Activated naive CD8-positive, alpha-beta T cell treated with anti-CD3 and anti-CD28 coated beads for 36 hours (primary cell): Measurements from ENCODE around the gene CSNK1A1. TPM values are rescaled to one million over a fixed set of nuclear protein-coding genes. Genes with fewer than 3 reads are reported as not detected.

ENCODE experiments used
- DNase-seq: peaks from one replicate; pipeline ENCODE4 v3.0.0; 2021
- H3K27ac Mint-ChIP-seq: one replicate; pipeline ENCODE4 v1.8.0; 2022; ENCODE audit warnings: mild to moderate bottlenecking, moderate library complexity, mixed read lengths
- H3K27me3 Mint-ChIP-seq: one replicate; pipeline ENCODE4 v1.8.0; 2022; ENCODE audit warnings: mild to moderate bottlenecking, mixed read lengths
- H3K36me3 Mint-ChIP-seq: one replicate; pipeline ENCODE4 v1.8.0; 2021; ENCODE audit warnings: mild to moderate bottlenecking, mixed read lengths
- H3K4me1 Mint-ChIP-seq: one replicate; pipeline ENCODE4 v1.8.0; 2021; ENCODE audit warnings: mixed read lengths
- H3K4me3 Mint-ChIP-seq: one replicate; pipeline ENCODE4 v1.8.0; 2022; ENCODE audit warnings: mild to moderate bottlenecking, moderate library complexity, mixed read lengths
- H3K9me3 Mint-ChIP-seq: one replicate; pipeline ENCODE4 v1.8.0; 2022; ENCODE audit warnings: mixed read lengths
- total RNA-seq, 2 experiments: library from RNA; stranded (reverse); gene quantifications; one replicate each; pipeline ENCODE4 v1.2.3, GENCODE V29; 2021

Gene CSNK1A1
- total RNA-seq, 2 experiments from 2014 or later: 182 to 185 TPM

GRCh38 chr5:149497357-149497756 lies 53.9 kb downstream of the CSNK1A1 start:
- H3K36me3 Mint-ChIP-seq: peaks cover 32% of the 10 kb centered on the region
- DNase-seq: no peak
- H3K27ac Mint-ChIP-seq: peak overlapping the region; percentile 28
- H3K4me3 Mint-ChIP-seq: no peak overlapping the region
- no peaks in the 10 kb centered on the region for H3K9me3 Mint-ChIP-seq
- no peaks in the 10 kb centered on the region for H3K4me1 Mint-ChIP-seq
- no peaks in the 10 kb centered on the region for H3K27me3 Mint-ChIP-seq

GRCh38 chr5:149496917-149497316 lies 54.3 kb downstream of the CSNK1A1 start:
- no peak for DNase-seq
- Mint-ChIP-seq H3K4me3 (no peak overlapping the region), H3K36me3 (peaks cover 32% of the 10 kb centered on the region), H3K27ac (no peak overlapping the region), H3K9me3 (no peaks in the 10 kb centered on the region), H3K4me1 (no peaks in the 10 kb centered on the region), H3K27me3 (no peaks in the 10 kb centered on the region)

- no peaks in the 10 kb centered on the region for H3K4me1 Mint-ChIP-seq
- no peaks in the 10 kb centered on the region for H3K27me3 Mint-ChIP-seq
- H3K4me3 Mint-ChIP-seq: no peak overlapping the region
- peaks cover 29% of the 10 kb centered on the region for H3K36me3 Mint-ChIP-seq
- H3K27ac Mint-ChIP-seq: no peak overlapping the region
- DNase-seq: no peak
- no peaks in the 10 kb centered on the region for H3K9me3 Mint-ChIP-seq
Observed at GRCh38 chr5:149496166-149496565, 55.1 kb downstream of the CSNK1A1 start.

- no peaks in the 10 kb centered on the region for H3K27me3 Mint-ChIP-seq
- peak overlapping the region; percentile 20 for H3K27ac Mint-ChIP-seq
- H3K4me1 Mint-ChIP-seq: no peaks in the 10 kb centered on the region
- H3K4me3 Mint-ChIP-seq: no peak overlapping the region
- peaks cover 25% of the 10 kb centered on the region for H3K36me3 Mint-ChIP-seq
- no peaks in the 10 kb centered on the region for H3K9me3 Mint-ChIP-seq
- DNase-seq: no peak
Observed at GRCh38 chr5:149495673-149496072, 55.6 kb downstream of the CSNK1A1 start.

- Mint-ChIP-seq H3K9me3 (peaks cover 2% of the 10 kb centered on the region), H3K4me3 (no peak overlapping the region), H3K27me3 (no peaks in the 10 kb centered on the region), H3K4me1 (peaks cover 2% of the 10 kb centered on the region), H3K27ac (no peak overlapping the region), H3K36me3 (peaks cover 21% of the 10 kb centered on the region)
- no peak for DNase-seq
Observed at GRCh38 chr5:149493316-149493715, 57.9 kb downstream of the CSNK1A1 start.

- Mint-ChIP-seq H3K4me1 (peaks cover 2% of the 10 kb centered on the region), H3K9me3 (peaks cover 2% of the 10 kb centered on the region), H3K27me3 (no peaks in the 10 kb centered on the region), H3K36me3 (peaks cover 21% of the 10 kb centered on the region), H3K4me3 (no peak overlapping the region), H3K27ac (no peak overlapping the region)
- no peak for DNase-seq
Observed at GRCh38 chr5:149492781-149493180, 58.5 kb downstream of the CSNK1A1 start.

GRCh38 chr5:149490599-149491485 lies 60.4 kb downstream of the CSNK1A1 start:
- Mint-ChIP-seq H3K4me1 (peaks cover 2% of the 10 kb centered on the region), H3K4me3 (no peak overlapping the region), H3K27ac (peak overlapping the region; percentile 60), H3K36me3 (peaks cover 15% of the 10 kb centered on the region), H3K9me3 (peaks cover 2% of the 10 kb centered on the region), H3K27me3 (no peaks in the 10 kb centered on the region)
- DNase-seq: no peak

- no peaks in the 10 kb centered on the region for H3K27me3 Mint-ChIP-seq
- no peak overlapping the region for H3K27ac Mint-ChIP-seq
- H3K4me3 Mint-ChIP-seq: no peak overlapping the region
- H3K4me1 Mint-ChIP-seq: peaks cover 2% of the 10 kb centered on the region
- no peak for DNase-seq
- peaks cover 15% of the 10 kb centered on the region for H3K36me3 Mint-ChIP-seq
- peaks cover 2% of the 10 kb centered on the region for H3K9me3 Mint-ChIP-seq
Observed at GRCh38 chr5:149489605-149490037, 61.6 kb downstream of the CSNK1A1 start.

- DNase-seq: no peak
- Mint-ChIP-seq H3K4me1 (peaks cover 2% of the 10 kb centered on the region), H3K27me3 (no peaks in the 10 kb centered on the region), H3K4me3 (no peak overlapping the region), H3K36me3 (peaks cover 10% of the 10 kb centered on the region), H3K9me3 (peaks cover 2% of the 10 kb centered on the region), H3K27ac (no peak overlapping the region)
Observed at GRCh38 chr5:149488645-149489306, 62.5 kb downstream of the CSNK1A1 start.

- DNase-seq: no peak
- H3K4me3 Mint-ChIP-seq: no peak overlapping the region
- no peaks in the 10 kb centered on the region for H3K27me3 Mint-ChIP-seq
- peaks cover 2% of the 10 kb centered on the region for H3K4me1 Mint-ChIP-seq
- H3K9me3 Mint-ChIP-seq: peaks cover 2% of the 10 kb centered on the region
- H3K27ac Mint-ChIP-seq: no peak overlapping the region
- no peaks in the 10 kb centered on the region for H3K36me3 Mint-ChIP-seq
Observed at GRCh38 chr5:149487672-149488071, 63.6 kb downstream of the CSNK1A1 start.

- Mint-ChIP-seq H3K36me3 (no peaks in the 10 kb centered on the region), H3K9me3 (peaks cover 2% of the 10 kb centered on the region), H3K27me3 (no peaks in the 10 kb centered on the region), H3K4me1 (peaks cover 2% of the 10 kb centered on the region), H3K27ac (no peak overlapping the region), H3K4me3 (no peak overlapping the region)
- DNase-seq: no peak
Observed at GRCh38 chr5:149486726-149487635, 64.3 kb downstream of the CSNK1A1 start.

- Mint-ChIP-seq H3K4me3 (no peak overlapping the region), H3K27ac (no peak overlapping the region), H3K4me1 (peaks cover 2% of the 10 kb centered on the region), H3K27me3 (no peaks in the 10 kb centered on the region), H3K9me3 (peaks cover 2% of the 10 kb centered on the region), H3K36me3 (no peaks in the 10 kb centered on the region)
- DNase-seq: no peak
Observed at GRCh38 chr5:149485655-149486615, 65.3 kb downstream of the CSNK1A1 start.

GRCh38 chr5:149481485-149481884 lies 69.8 kb downstream of the CSNK1A1 start:
- no peak overlapping the region for H3K27ac Mint-ChIP-seq
- H3K36me3 Mint-ChIP-seq: no peaks in the 10 kb centered on the region
- no peak for DNase-seq
- no peaks in the 10 kb centered on the region for H3K4me1 Mint-ChIP-seq
- H3K9me3 Mint-ChIP-seq: no peaks in the 10 kb centered on the region
- no peak overlapping the region for H3K4me3 Mint-ChIP-seq
- peaks cover 4% of the 10 kb centered on the region for H3K27me3 Mint-ChIP-seq

- Mint-ChIP-seq H3K9me3 (no peaks in the 10 kb centered on the region), H3K36me3 (no peaks in the 10 kb centered on the region), H3K27ac (no peak overlapping the region), H3K4me1 (no peaks in the 10 kb centered on the region), H3K4me3 (no peak overlapping the region), H3K27me3 (peaks cover 7% of the 10 kb centered on the region)
- DNase-seq: no peak
Observed at GRCh38 chr5:149478761-149479160, 72.5 kb downstream of the CSNK1A1 start.
